H1 (cell line): ENCODE results near the gene EPHA1. TPM values are rescaled to one million over a fixed set of nuclear protein-coding genes. Genes with fewer than 3 reads are reported as not detected.
"Not testable (repeated sequence)": the region's sequence is repeated elsewhere in the genome, so short reads cannot be mapped to it uniquely, and the experiment has no call there.

ENCODE experiments used
- CTCF ChIA-PET: fragments of 300-600 bp; sonication (Branson Sonifier 250); formaldehyde crosslinking; loops from one replicate; lab custom pipeline; 2021; ENCODE audit not compliant: partially characterized antibody; lab: Charles Lee
- POLR2A ChIA-PET: fragments of 300-600 bp; sonication (Branson Sonifier 250); formaldehyde crosslinking; loops from one replicate; lab custom pipeline; 2021; ENCODE audit warnings: inconsistent platforms; ENCODE audit not compliant: partially characterized antibody; lab: Charles Lee
- DNase-seq, 2 experiments: peaks; one replicate each; pipeline versions ENCODE4 v3.0.0 to v3.0.0-alpha.2; 2010 to 2022; ENCODE audit warnings: low spot score in 2 of 2, low read depth in 1 of 2, mixed read lengths in 1 of 2
- FAIRE-seq: peaks from 2 replicates; lab custom pipeline; 2011; peaks lifted over from hg19 to GRCh38; lab: Jason Lieb, UNC
- H2AFZ ChIP-seq: 2 replicates; pipeline ENCODE4 v1.8.1; 2012; ENCODE audit warnings: low read length, inconsistent platforms
- H2AK5ac ChIP-seq: 2 replicates; pipeline ENCODE4 v1.6.1; 2013; ENCODE audit warnings: low read depth, low read length
- H2BK120ac ChIP-seq: replicated peaks from 2 replicates; pipeline ENCODE3; 2013; ENCODE audit warnings: low read depth, low read length, inconsistent platforms
- H2BK12ac ChIP-seq: 2 replicates; pipeline ENCODE4 v1.6.1; 2013; ENCODE audit warnings: low read depth, low read length
- H2BK15ac ChIP-seq: 2 replicates; pipeline ENCODE4 v1.6.1; 2013; ENCODE audit warnings: low read length
- H2BK20ac ChIP-seq: 2 replicates; pipeline ENCODE4 v1.6.1; 2013; ENCODE audit warnings: low read length
- H2BK5ac ChIP-seq: 2 replicates; pipeline ENCODE4 v1.6.1; 2013; ENCODE audit warnings: low read depth, low read length
- H3K14ac ChIP-seq: 2 replicates; pipeline ENCODE4 v1.6.1; 2013; ENCODE audit warnings: inconsistent platforms; ENCODE audit not compliant: insufficient read length
- H3K18ac ChIP-seq: 2 replicates; pipeline ENCODE4 v1.6.1; 2013; ENCODE audit warnings: low read length; ENCODE audit errors: extremely low read depth
- H3K23ac ChIP-seq: 2 replicates; pipeline ENCODE4 v1.6.1; 2013; ENCODE audit warnings: inconsistent platforms; ENCODE audit not compliant: insufficient read length
- H3K23me2 ChIP-seq: 2 replicates; pipeline ENCODE4 v1.6.1; 2013; ENCODE audit warnings: low read depth, low read length
- H3K27ac ChIP-seq: 2 replicates; pipeline ENCODE4 v1.6.1; 2011; ENCODE audit warnings: low read depth, low read length, inconsistent platforms
- H3K27me3 ChIP-seq, 4 experiments: replicated peaks in 1 of 4; 1 replicate in 1 of 4; 2 replicates in 3 of 4; pipeline versions ENCODE4 v1.6.1 to v1.8.1; 2011 to 2013; ENCODE audit warnings: low read length in 3 of 4, mild to moderate bottlenecking in 3 of 4, inconsistent platforms in 2 of 4, mixed read lengths in 2 of 4, moderate library complexity in 1 of 4; ENCODE audit not compliant: control insufficient read depth in 3 of 4, insufficient read depth in 3 of 4; ENCODE audit errors: extremely low read depth in 1 of 4
- H3K36me3 ChIP-seq, 4 experiments: 2 replicates each; pipeline versions ENCODE4 v1.6.1 to v1.8.1; 2011 to 2013; ENCODE audit warnings: mild to moderate bottlenecking in 4 of 4, low read length in 3 of 4, moderate library complexity in 2 of 4, control low read depth in 1 of 4, inconsistent platforms in 1 of 4; ENCODE audit not compliant: insufficient read depth in 4 of 4, control insufficient read depth in 2 of 4
- H3K4ac ChIP-seq: replicated peaks from 2 replicates; pipeline ENCODE3; 2013; ENCODE audit warnings: low read length, low read depth, mixed read lengths, inconsistent platforms; ENCODE audit not compliant: insufficient read length
- H3K4me1 ChIP-seq, 4 experiments: replicated peaks in 1 of 4; 1 replicate in 1 of 4; 2 replicates in 3 of 4; pipeline versions ENCODE4 v1.6.1 to v1.8.1; 2011 to 2013; ENCODE audit warnings: low read length in 3 of 4, inconsistent platforms in 2 of 4, mixed read lengths in 1 of 4; ENCODE audit not compliant: insufficient read depth in 4 of 4, control insufficient read depth in 3 of 4
- H3K4me2 ChIP-seq, 2 experiments: 2 replicates each; pipeline versions ENCODE4 v1.6.1 to v1.8.1; 2011 to 2013; ENCODE audit warnings: low read depth in 2 of 2, low read length in 2 of 2, control low read depth in 1 of 2, inconsistent platforms in 1 of 2, mild to moderate bottlenecking in 1 of 2; ENCODE audit not compliant: insufficient read depth in 1 of 2
- H3K4me3 ChIP-seq, 4 experiments: fragments of 200-600, 300-600 bp in 1 of 4; sonication (generic), shearing (Covaris generic), sonication (Bioruptor Twin) in 1 of 4; 2 replicates each; pipeline versions ENCODE4 v1.5.1 to v1.8.1; 2011 to 2016; ENCODE audit warnings: low read length in 4 of 4, low read depth in 3 of 4, control low read depth in 2 of 4, inconsistent platforms in 2 of 4, mild to moderate bottlenecking in 2 of 4, mixed read lengths in 1 of 4, moderate library complexity in 1 of 4; ENCODE audit not compliant: insufficient read depth in 2 of 4; ENCODE audit errors: extremely low read depth in 1 of 4
- H3K56ac ChIP-seq: replicated peaks from 2 replicates; pipeline ENCODE3; 2013; ENCODE audit warnings: low read depth, mild to moderate bottlenecking, mixed read lengths, low read length, inconsistent platforms; ENCODE audit not compliant: insufficient read length
- H3K79me1 ChIP-seq: 2 replicates; pipeline ENCODE4 v1.6.1; 2013; ENCODE audit warnings: low read depth, low read length, control low read depth
- H3K79me2 ChIP-seq, 2 experiments: 2 replicates each; pipeline versions ENCODE4 v1.6.1 to v1.8.1; 2012 to 2013; ENCODE audit warnings: low read length in 2 of 2, mild to moderate bottlenecking in 2 of 2, inconsistent platforms in 1 of 2; ENCODE audit not compliant: insufficient read depth in 2 of 2, control insufficient read depth in 1 of 2
- H3K9ac ChIP-seq, 4 experiments: replicated peaks in 1 of 4; 1 replicate in 1 of 4; 2 replicates in 3 of 4; pipeline versions ENCODE4 v1.6.1 to v1.8.1; 2011 to 2013; ENCODE audit warnings: low read depth in 3 of 4, low read length in 3 of 4, control low read depth in 2 of 4, mild to moderate bottlenecking in 2 of 4, moderate library complexity in 2 of 4, inconsistent platforms in 1 of 4; ENCODE audit errors: extremely low read depth in 1 of 4
- H3K9me3 ChIP-seq, 2 experiments: 2 replicates each; pipeline versions ENCODE4 v1.6.1 to v1.8.1; 2012 to 2013; ENCODE audit warnings: mild to moderate bottlenecking in 2 of 2, moderate library complexity in 2 of 2, control low read depth in 1 of 2, inconsistent platforms in 1 of 2, low read depth in 1 of 2, low read length in 1 of 2, mixed read lengths in 1 of 2; ENCODE audit not compliant: insufficient read depth in 2 of 2
- H4K20me1 ChIP-seq, 2 experiments: replicated peaks in 1 of 2; 2 replicates each; pipeline versions ENCODE3 to v1.8.1; 2011 to 2013; ENCODE audit warnings: inconsistent platforms in 2 of 2, low read length in 2 of 2, mild to moderate bottlenecking in 1 of 2; ENCODE audit not compliant: insufficient read depth in 2 of 2, control insufficient read depth in 1 of 2
- H4K5ac ChIP-seq: 2 replicates; pipeline ENCODE4 v1.6.1; 2013; ENCODE audit warnings: low read length, low read depth, mixed read lengths, inconsistent platforms; ENCODE audit not compliant: insufficient read length
- H4K8ac ChIP-seq: 2 replicates; pipeline ENCODE4 v1.8.0; 2013; ENCODE audit warnings: mild to moderate bottlenecking, moderate library complexity, low read length, inconsistent platforms; ENCODE audit not compliant: insufficient read depth; ENCODE audit errors: extremely low read depth
- H4K91ac ChIP-seq: replicated peaks from 2 replicates; pipeline ENCODE3; 2013; ENCODE audit warnings: low read length, mixed read lengths, inconsistent platforms; ENCODE audit not compliant: insufficient read length
- WGBS, 2 experiments: shearing (Covaris generic) in 1 of 2; methylation state at CpG; one replicate each; pipeline versions ENCODE4 v1.1.6 to v1.1.7; 2013 to 2015; ENCODE audit warnings: low lambda C conversion rate in 2 of 2, mixed read lengths in 2 of 2, inconsistent platforms in 1 of 2, low coverage in 1 of 2, missing lambda C conversion rate in 1 of 2; ENCODE audit not compliant: insufficient replicate concordance in 2 of 2, insufficient coverage in 1 of 2, insufficient read length in 1 of 2; ENCODE audit errors: extremely low coverage in 1 of 2, missing lambda C conversion rate in 1 of 2; 5-methylcytosine and 5-hydroxymethylcytosine counted together
- polyA plus RNA-seq, 7 experiments: library from polyadenylated mRNA; depleted of rRNA in 3 of 7; stranded (reverse) in 5 of 7; unstranded in 2 of 7; fragments of >200 nt in 5 of 7; fragments of 200-250 nt in 2 of 7; gene quantifications; 1 replicate in 5 of 7; 2 replicates in 1 of 7; 4 replicates in 1 of 7; pipeline versions ENCODE4 v1.2.1 to v1.2.3, GENCODE V29; 2011 to 2013; ENCODE audit warnings: missing spikeins in 2 of 7, mixed read lengths in 2 of 7
- total RNA-seq: library from RNA; stranded (reverse); fragmentation: NEBNext Ultra II Directional; extraction: Animal tissue kit (Norgen Biotek cat#: 25700); gene quantifications from 2 replicates; pipeline ENCODE4 v1.2.1, GENCODE V29; 2021

Gene EPHA1
- total and polyA plus RNA-seq, 2 of the 8 experiments (the other 6 are each of a cell fraction or from before 2014, with no cell fraction given) = 86.5 to 133 TPM

DNA sequence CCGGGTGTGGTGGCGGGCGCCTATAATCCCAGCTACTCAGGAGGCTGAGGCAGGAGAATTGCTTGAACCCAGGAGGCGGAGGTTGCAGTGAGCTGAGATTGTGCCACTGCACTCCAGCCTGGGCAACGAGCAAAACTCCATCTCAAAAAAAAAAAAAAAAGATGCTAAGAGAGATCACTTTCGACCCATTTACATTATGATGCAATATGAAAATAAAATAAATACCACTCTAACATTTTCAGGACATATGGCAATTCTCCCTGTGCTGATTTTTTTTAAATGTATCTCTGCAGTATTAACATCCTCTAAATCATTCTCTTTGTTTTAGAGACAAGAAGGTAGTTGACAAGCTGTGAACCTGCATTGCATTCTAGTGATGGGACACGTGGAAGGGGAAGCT, 6.6 kb upstream of the EPHA1 start:
- H3K27ac ChIP-seq, H4K8ac ChIP-seq, H3K36me3 ChIP-seq, H3K9me3 ChIP-seq, H3K23me2 ChIP-seq, FAIRE-seq, H2BK12ac ChIP-seq, DNase-seq, H4K91ac ChIP-seq, H4K5ac ChIP-seq, H3K4ac ChIP-seq, H4K20me1 ChIP-seq, H2BK20ac ChIP-seq, H3K4me3 ChIP-seq, H3K56ac ChIP-seq, H3K79me2 ChIP-seq, H2AK5ac ChIP-seq, H3K18ac ChIP-seq, H3K4me2 ChIP-seq, H3K9ac ChIP-seq, H3K27me3 ChIP-seq, H2BK15ac ChIP-seq, H3K23ac ChIP-seq, H3K79me1 ChIP-seq, H3K14ac ChIP-seq, H2AFZ ChIP-seq, H2BK5ac ChIP-seq: not testable (repeated sequence)
- Histone ChIP-seq H2BK120ac (peak overlapping the region; percentile 69), H3K4me1 (peaks cover 4 to 15% (median 9%) of the 10 kb centered on the region in 4 experiments; a peak in 6 of 7 replicates)
- ChIA-PET CTCF (interaction anchor here (0.5 to 5.2 kb wide), 22 partner anchors 8 to 1239 kb away, joined by 3 to 65 read pairs (median 6); partner anchors contain the start of genes EPHA1 and OR6V1), POLR2A (interaction anchor here (0.9 to 1.9 kb wide), 3 partner anchors 9 to 27 kb away, joined by 5 to 7 read pairs (median 6); no protein-coding TSS in a partner anchor)
- 84% methylated on average over 7 of the region's 7 CpGs; no CpG with 5 or more reads in 1 of the 2 experiments for WGBS, 2 experiments
